GM21723 (cell line): ENCODE measurements around the gene PPM1A.

Experiments
- ATAC-seq: cut with Tn5 transposase; IDR thresholded peaks from one replicate; pipeline ENCODE4 v1.9.1; 2021; ENCODE audit warnings: mild to moderate bottlenecking, moderate library complexity; ENCODE audit not compliant: unreplicated experiment

Gene PPM1A

DNA sequence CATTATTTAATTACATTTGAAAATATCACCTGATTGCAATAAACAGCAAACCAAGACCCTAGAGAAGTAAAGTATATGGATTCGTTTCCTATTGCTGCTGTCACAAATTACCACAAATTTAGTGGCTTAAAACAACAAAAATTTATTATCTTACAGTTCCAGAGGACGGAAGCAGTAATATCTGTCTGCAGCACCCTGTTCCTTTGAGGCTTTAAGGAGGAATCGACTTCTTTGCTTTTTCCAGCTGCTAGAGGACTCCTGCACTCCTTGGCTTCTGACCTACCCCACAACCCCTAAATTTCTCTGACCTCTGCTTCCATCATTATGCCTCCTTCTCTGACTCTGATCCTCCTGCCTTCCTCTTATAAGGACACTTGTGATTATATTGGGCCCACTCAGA is 23.8 kb upstream of the PPM1A start:
- no peak for ATAC-seq

DNA sequence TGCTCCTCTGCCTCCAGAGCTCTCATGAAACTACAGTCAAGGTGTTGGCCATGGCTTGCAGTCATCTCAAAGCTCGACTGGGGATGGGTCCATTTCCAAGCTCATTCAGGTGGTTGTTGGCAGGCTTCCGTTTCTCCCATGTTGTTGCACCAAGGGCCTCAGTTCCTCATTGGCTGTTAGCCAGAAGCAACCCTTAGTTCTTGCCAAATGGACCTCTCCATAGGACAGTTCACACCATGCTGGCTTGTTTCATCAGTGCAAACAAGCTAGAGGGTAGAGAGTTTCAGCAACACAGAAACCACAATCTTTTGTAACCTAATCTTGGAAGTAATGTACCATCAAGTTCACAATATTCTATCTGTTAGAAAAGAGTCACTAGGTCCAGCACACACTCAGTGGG is 22.7 kb upstream of the PPM1A start:
- ATAC-seq: no peak

DNA sequence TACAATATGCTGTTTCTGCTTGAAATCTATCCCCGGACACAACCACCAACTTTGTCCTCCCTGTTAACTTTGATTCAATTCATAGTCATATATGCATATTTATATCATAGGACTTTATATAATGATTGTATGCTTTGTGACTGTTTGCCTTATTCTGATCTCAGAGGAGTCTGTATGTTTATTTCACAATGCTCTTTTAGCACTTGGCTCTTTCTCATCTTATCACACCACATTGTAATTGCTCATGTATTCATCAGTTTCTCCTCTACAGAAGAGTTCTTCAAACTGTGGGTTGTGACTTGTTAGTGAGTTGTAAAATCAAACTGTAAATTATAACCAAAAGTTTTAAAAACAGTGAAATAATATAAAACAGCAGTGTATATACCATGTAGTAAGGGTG is 21.7 kb upstream of the PPM1A start:
- ATAC-seq: no peak

DNA sequence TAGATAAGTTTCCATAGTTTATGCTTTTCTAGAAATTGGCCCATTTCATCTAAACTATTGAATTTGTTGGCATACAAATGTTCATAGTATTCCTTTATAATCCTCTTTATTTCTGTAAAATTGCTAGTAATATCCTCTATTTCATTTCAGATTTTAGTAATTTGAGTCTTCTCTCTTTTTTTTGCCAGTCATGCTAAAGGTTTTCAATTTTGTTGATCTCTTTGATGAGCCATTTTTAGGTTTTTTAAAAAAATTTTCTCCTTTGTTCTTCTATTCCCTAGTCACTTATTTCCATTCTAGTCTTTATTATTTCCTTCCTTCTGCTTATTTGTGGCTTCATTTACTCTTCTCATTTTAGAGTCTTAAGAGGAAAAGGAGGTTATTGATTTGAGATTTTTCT is 19.4 kb upstream of the PPM1A start:
- ATAC-seq: no peak

DNA sequence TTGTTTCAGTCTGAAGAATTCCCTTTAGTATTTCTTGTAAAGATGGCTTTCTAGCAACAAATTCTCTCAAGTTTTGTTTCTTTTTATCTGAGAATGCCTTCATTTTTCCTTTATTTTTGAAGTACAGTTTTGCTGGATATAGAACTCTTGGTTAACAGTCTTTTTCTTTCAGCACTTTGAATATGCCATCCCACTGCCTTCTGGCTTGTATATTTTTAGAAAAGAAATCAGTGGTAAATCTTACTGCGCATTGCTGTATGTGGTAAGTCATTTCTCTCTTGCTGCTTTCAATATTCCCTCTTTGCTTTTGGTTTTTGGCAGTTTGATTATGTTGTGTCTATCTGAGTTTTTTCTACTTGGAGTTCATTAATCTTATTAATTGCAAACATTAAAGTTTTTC is 16.8 kb upstream of the PPM1A start:
- ATAC-seq: no peak

DNA sequence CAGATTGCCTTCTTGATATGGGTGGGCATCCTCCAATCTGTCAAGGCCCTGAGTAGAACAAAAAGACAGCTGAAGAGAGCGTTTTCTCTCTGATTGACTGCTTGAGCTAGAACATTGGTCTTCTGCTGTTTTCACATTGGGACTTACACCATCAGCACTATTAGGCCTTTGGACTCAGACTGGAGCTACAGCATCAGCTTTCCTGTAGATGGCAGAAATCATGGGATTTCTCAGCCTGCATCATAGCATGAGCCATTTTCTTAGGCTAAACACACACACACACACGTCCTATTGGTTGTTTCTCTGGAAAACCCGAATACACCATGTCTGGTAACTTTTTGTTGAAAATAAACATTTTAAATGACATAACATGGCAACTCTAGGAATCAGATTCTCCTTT is 15.8 kb upstream of the PPM1A start:
- ATAC-seq: no peak

DNA sequence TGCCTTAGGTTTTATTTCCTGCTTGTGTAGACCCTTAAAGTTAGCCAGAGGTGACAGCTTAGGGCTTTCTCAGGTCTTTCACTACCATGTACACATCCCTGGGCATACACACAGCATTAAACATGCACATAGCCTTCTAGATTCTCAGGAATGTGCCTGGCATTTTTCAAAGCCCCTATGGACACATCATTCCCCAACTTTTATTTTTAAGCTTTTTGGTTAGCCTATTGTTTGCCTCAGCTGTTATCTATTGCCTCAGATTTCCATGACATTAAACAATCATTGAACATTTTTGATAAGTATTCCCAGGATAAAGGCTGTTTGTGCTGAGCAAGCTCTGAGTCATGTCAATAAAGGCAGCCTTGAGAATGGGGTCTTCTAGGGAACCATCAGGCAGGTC is 15.1 kb upstream of the PPM1A start:
- ATAC-seq: no peak

DNA sequence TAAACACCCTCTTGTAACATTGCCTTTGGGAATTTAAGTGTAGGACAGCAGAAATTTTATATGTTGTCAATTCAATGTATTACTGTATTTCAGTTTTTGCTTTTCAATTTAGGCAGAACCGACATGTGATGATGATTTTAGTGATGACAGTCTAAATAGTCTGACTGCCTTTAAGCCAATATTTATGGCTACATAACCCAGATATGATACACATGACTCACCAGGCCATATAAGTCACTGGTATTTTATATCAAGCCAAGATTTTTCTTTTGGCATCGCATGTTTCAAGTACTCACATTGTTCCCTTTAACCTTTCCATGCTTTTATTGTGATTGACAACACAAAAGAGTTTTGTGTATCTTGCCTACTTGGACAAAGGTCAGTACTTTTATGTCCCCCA is 13.6 kb upstream of the PPM1A start:
- no peak for ATAC-seq

DNA sequence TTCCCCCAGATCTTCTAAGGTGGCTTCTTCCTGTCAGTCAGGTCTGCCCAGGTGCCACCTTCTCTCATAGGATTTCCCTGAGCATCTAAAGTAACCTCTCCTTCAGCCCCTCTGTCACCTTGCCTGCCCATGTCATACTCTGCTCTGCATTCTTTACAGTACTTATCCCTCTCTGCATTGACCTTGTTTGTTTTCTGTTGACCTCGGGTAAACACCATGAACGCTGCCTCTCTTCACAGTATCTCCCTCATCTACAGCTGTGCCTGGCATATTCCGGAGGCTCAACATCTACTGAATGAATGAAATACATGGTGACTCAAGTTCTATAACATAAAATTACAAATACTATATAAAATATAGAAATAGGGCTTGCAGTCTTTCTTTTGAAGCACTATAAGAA is 10.1 kb upstream of the PPM1A start:
- no peak for ATAC-seq

DNA sequence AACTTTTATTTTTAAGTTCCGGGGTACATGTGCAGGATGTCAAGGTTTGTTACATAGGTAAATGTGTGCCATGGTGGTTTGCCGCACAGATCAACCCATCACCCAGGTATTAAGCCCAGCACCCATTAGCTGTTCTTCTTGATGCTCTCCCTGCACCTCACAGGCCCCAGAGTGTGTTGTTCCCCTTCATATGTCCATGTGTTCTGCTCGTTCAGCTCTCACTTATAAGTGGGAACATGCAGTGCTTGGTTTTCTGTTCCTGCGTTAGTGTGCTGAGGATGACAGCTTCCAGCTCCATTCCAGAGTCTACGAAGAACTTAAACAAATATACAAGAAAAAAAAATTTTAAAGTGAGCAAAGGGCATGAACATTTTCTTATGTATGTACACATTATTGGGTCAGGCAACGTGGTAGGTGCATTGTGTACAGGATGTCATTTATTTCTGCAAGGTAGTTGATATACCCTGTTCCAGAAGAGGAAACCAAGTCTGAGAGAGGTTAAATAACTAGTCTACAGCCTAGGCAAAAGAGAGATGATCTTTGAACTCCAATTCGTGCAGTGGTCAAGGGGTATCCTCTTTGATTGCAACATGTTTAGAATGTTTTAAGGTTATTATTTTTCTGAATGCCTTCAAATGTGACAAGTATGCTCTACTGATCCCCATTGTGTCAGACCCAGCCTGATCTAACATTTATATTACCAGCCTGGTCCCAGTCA is 8.7 kb upstream of the PPM1A start:
- no peak for ATAC-seq

DNA sequence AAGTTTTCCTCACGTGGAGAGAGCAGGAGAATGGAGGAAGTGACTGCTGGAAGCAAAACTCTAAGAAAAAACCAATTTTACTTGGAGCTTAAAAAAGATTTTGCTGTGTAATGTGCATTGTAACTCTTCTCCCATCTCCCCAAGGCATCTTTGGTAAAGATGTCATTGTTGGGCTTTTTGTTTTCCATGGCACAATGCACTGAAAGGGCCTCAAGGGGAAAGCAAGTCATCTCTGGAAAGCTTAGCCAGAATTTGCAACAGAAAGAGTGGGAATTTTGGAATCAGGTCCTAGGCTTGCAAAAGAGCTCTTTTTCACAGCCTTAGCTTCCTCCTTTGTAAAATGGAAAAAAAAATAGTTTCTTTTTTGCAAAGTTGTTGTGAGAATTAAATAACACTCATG is 7.9 kb upstream of the PPM1A start:
- no peak for ATAC-seq

DNA sequence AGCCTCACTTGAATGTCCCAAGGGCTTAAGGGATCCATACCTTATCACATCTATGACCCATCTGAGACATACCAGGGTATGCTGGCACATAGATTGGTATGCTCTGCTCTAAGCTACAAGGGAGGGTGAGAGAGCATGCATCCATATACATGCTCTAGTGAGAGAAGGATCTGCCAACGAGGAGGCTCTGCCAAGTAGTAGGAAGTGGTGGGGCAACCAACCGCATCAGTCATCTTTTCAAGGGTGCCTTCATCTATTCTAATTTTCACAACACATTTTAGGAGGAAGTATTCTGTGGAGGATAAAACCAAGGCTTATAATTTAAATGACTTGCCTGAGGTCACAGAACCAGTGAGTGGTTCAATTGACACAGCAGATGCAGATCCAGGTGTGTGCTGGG is 6.6 kb upstream of the PPM1A start:
- no peak for ATAC-seq

DNA sequence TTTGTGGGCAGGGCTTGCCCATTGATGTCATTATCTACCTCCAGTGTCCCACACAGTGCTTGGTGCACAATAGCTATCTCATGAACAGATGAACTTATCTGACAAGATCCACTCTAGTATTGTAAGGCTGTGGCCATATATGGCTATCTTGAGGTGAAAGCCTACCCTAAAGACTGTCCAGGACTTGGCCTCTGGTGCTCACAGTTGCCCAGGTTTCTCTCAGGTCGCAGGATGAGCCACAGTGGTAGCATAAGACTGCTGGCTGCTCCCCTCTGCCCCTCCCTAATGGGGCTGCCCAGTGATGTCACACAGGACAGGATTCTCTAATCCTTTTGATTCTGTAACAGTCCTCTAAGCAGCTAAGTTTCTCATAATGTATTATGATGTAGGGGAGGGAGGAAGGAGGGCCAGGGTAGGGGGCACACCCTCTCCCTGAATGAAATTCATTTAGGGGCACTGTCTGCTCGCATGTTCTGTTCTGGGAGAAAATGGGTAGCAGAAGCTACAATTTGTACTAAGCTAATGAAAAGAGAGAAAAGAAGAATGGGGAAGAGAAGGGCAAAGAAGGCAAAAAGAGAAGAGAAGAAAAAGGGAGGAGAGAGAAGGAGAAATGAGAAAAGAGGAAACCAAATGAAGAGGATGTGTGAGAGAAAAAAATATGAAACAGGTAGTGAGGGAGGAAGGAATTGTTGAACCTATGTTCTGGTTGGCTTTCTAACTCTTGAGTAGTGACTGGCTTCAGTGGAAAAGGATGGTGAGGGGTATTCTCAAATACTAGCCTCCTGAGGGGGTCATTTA is 3.4 kb upstream of the PPM1A start:
- no peak for ATAC-seq

DNA sequence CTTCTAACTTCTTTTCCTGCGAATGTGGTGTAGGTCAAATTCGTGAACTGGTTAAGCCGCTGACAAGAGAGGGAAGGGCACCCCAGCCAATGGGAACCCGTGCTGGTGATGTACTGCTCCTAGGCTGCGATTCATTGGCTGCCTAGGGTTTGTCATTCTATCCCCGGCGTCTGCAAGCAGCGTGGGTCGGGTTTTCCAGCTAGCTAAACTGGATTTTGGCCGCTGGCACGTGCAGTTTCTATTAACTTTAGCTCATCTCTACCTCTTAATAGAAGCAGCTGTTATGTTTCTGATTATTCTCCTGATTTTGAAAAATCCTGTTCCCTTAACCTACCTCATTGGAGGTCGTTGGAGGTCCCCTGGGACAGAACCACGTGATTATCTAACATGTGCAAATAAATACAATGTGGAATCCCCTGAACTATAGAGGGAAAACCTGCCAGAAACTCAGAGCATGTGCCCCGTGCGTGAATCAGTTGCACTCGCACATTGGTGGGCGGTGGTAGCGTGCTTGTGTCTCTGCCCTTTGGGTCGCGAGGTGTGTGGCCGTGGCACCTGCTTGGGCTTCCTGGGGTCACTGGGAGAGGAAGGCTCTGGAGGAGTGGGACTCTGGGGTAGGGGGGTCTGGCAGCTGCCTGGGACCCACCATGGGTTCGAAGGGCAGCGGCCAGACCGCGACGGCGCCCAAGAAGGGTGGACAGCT is 876 bp upstream of the PPM1A start:
- ATAC-seq: peak; percentile 61

DNA sequence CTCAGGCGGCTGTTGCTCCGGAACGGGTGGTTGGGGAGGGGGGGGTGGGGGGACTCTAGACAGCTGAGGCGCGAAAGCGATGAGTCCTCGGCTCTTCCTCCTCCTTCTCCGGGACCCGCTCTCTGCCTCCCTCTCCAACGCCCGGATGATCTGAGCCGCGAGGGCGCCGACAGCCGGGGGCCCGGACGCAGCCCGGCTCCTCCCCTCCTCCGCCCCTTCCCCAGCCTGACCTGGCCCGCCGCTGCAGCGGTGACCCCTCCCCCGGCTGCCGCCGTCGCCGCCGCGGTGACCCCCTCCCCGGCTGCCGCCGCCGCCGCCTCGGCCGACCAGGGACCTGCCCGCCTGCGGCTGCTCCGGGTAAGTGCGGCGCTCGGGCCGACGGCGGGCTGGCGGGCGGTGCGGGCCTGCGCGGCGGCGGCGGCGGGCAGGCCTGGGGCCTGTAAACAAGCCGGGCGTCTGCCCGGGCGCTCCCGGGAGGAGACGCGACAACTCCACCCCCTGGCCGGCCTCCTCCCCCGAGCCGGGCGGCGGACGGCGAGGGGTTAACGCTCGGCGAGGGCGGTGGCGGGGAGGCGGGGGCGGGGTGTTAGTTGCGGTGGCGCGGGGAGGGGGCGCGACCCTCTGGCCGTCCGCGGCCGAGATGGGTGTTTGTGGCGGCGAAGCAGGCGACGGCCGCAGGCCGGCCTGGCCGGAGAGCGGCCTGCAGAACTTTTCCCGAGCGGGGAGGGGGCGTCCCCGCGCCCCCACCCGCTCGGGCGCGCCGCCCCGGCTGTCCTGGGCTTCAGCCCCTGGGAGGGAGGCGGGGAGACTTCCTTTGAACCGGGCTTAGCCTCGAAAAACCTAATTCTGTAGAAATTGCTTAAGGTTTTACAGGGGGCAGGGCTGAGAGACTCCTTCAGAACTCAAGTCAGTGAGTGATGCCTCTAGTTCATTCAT is 568 bp downstream of the PPM1A start:
- ATAC-seq: peak; percentile 45

DNA sequence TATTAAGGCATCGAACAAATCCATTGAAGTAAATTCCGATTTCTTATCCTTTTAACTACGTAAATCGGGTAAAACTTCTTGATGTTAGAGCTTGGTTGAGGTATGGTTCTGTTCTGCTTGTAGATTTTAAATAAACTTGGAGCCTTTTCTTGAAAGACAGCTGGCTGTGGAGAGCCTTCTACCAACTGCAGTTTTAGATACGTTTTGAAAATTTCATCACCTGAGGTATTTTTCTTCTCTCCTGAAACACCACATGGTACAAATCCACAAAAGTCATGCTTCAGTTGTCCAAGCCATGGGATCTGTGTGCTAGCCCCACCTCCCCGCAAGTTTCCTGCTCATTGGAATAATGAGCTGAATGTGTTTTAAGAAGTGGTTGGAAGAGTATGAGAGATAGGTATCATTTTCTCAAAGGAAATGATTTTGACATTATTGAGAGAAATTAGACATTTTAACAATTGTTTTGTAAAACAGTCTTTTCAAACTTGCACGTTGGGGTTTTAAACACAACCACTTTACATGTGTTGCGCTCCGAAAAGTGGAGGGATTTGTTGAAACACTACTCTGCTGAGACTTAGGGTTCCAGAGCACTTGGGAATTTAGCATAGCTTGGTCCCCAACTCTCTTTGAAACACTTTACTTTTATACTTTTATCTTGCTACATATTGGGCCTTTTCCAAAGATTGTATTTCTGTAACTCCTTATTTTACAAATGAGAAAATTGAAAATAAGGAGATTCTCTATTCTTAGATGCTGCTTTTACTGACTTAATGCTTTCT is 1.4 kb downstream of the PPM1A start:
- ATAC-seq: no peak

DNA sequence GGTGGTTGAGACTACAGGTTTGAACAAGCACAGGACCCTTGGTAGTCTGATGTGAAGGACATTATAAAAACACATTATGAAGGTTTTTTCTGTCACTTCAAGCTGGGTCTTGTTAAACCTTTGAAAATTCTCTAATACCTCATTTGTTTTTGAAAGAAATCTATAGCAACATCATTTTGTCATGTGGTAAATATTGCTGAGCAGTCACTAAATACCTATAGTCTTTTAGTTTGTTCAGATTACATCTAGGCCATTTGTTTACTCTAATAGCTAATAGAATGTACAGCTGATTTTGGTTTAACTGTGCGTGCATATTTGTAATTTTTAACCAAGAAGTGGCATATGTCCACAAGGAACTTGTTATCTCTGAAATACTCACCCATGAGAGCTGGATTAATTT is 2.9 kb downstream of the PPM1A start:
- no peak for ATAC-seq

DNA sequence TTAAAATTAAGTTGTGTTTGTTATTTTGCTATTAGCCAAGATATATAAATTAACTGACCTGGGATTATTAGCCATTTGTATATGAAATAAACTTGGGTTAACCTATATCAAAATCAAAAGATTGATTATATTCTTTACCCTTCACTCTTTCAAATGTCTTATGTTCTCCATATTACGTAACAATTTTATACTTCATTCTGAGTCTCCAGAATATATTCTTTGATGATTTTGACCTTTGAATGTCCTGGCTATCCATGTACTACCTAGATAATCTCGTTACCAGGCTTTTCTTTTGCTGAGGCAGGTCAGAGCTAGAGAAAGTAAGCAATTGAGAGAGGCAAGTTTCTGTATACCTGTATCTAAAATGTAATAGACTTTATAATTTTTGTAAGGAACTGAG is 3.6 kb downstream of the PPM1A start:
- ATAC-seq: no peak

DNA sequence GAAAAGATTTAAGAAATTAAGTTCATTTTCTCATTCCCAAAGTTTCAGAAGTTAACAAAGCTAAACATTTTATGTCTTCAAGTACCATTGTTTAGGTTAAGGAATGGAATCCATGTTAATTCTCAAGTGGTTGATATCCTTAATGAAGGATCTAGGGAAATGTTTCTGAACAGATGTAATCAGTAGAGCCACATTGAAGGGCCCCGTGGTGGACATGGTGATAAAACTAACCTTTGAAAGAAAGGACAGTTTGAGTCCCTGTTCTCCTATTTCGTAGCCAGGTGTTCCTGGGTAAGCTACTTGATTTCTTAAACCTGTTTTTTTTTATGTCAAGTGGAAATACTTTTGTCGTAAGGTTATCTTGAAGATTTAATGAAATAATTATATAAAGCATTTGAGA is 4.6 kb downstream of the PPM1A start:
- no peak for ATAC-seq

DNA sequence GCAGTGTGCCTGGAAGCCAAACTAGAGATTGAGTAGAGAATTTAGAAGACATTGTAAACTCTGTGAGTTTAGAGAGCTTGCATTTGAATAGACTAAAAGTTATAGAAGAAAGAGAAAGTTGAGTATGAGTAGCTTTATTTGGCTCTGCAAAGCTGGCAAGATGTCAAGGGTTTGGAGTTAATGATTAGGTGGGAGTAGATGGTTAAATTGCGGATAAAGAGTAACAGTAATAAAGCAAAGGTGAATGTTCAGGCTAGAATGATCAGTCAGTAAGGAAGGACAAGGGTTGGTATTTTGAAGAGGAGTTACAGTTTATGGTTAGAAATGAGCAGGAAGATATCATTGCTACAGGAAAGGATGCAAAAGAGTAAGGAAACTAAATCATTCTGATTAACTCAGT is 5.2 kb downstream of the PPM1A start:
- ATAC-seq: no peak
